Stimulated activated naive CD8-positive, alpha-beta T cell treated with anti-CD3 and anti-CD28 coated beads, Interleukin-15, amount 100 ng/mL, for 72 hours (primary cell): ENCODE measurements around the gene TRIM38.
"Not testable (repeated sequence)": the region's sequence is repeated elsewhere in the genome, so short reads cannot be mapped to it uniquely, and the experiment has no call there.

Experiments used
- ATAC-seq: fragments of 150-1000 bp; cut with Tn5 transposase; 2 replicates; pipeline ENCODE4 v1.10.0; 2021; ENCODE audit warnings: mild to moderate bottlenecking, moderate library complexity
- DNase-seq, 2 donors: peaks; one replicate each; pipeline ENCODE4 v3.0.0; 2021 to 2022
- H3K27ac Mint-ChIP-seq, 2 donors: one replicate each; pipeline ENCODE4 v1.8.0; 2022; ENCODE audit warnings: mild to moderate bottlenecking in 2 of 2, mixed read lengths in 2 of 2, moderate library complexity in 2 of 2
- H3K27me3 Mint-ChIP-seq: one replicate; pipeline ENCODE4 v1.8.0; 2022; ENCODE audit warnings: mixed read lengths
- H3K4me1 Mint-ChIP-seq: one replicate; pipeline ENCODE4 v1.8.0; 2022; ENCODE audit warnings: mild to moderate bottlenecking, mixed read lengths
- H3K4me3 Mint-ChIP-seq, 2 donors: one replicate each; pipeline ENCODE4 v1.8.0; 2022; ENCODE audit warnings: mild to moderate bottlenecking in 2 of 2, mixed read lengths in 2 of 2, moderate library complexity in 1 of 2
- H3K9me3 Mint-ChIP-seq, 2 donors: one replicate each; pipeline ENCODE4 v1.8.0; 2022; ENCODE audit warnings: mixed read lengths in 2 of 2

The TRIM38 gene

GRCh38 chr6:26000366-26001144, 38.0 kb downstream of the TRIM38 start:
- H3K9me3 Mint-ChIP-seq = no peaks in the 10 kb centered on the region
- no peaks in the 10 kb centered on the region for H3K4me1 Mint-ChIP-seq
- DNase-seq (no peak), ATAC-seq (no peak)
- no peak overlapping the region for H3K27ac Mint-ChIP-seq
- H3K4me3 Mint-ChIP-seq = no peak overlapping the region
- H3K27me3 Mint-ChIP-seq = no peaks in the 10 kb centered on the region

- DNase-seq (no peak), ATAC-seq (no peak)
- no peaks in the 10 kb centered on the region for H3K9me3 Mint-ChIP-seq
- no peaks in the 10 kb centered on the region for H3K4me1 Mint-ChIP-seq
- no peak overlapping the region for H3K27ac Mint-ChIP-seq
- no peak overlapping the region for H3K4me3 Mint-ChIP-seq
- no peaks in the 10 kb centered on the region for H3K27me3 Mint-ChIP-seq
These were observed 40.6 kb downstream of the TRIM38 start for GRCh38 chr6:26003102-26003694.

GRCh38 chr6:26006086-26006939, 43.7 kb downstream of the TRIM38 start:
- Mint-ChIP-seq H3K27ac (peak overlapping the region; percentile 35 to 86), H3K4me3 (no peak overlapping the region), H3K9me3 (no peaks in the 10 kb centered on the region), H3K4me1 (no peaks in the 10 kb centered on the region), H3K27me3 (no peaks in the 10 kb centered on the region)
- ATAC-seq (no peak), DNase-seq (no peak)

- H3K27ac Mint-ChIP-seq = peak overlapping the region in 1 of 2 donors; percentile 65
- DNase-seq, H3K4me1 Mint-ChIP-seq, H3K27me3 Mint-ChIP-seq, H3K9me3 Mint-ChIP-seq, H3K4me3 Mint-ChIP-seq, ATAC-seq: not testable (repeated sequence)
These were observed 44.3 kb downstream of the TRIM38 start for GRCh38 chr6:26006940-26007305.

- H3K27me3 Mint-ChIP-seq = no peaks in the 10 kb centered on the region
- H3K9me3 Mint-ChIP-seq = no peaks in the 10 kb centered on the region
- no peak for DNase-seq
- no peaks in the 10 kb centered on the region for H3K4me1 Mint-ChIP-seq
- ATAC-seq = no peak
- H3K27ac Mint-ChIP-seq = no peak overlapping the region
- no peak overlapping the region for H3K4me3 Mint-ChIP-seq
These were observed 45.9 kb downstream of the TRIM38 start for GRCh38 chr6:26008470-26008869.

GRCh38 chr6:26009817-26010216, 47.2 kb downstream of the TRIM38 start:
- H3K9me3 Mint-ChIP-seq = no peaks in the 10 kb centered on the region
- H3K27ac Mint-ChIP-seq = no peak overlapping the region
- H3K27me3 Mint-ChIP-seq = no peaks in the 10 kb centered on the region
- ATAC-seq (no peak), DNase-seq (no peak)
- H3K4me1 Mint-ChIP-seq = no peaks in the 10 kb centered on the region
- no peak overlapping the region for H3K4me3 Mint-ChIP-seq

GRCh38 chr6:26012061-26012460, 49.5 kb downstream of the TRIM38 start:
- H3K9me3 Mint-ChIP-seq = no peaks in the 10 kb centered on the region
- no peak overlapping the region for H3K4me3 Mint-ChIP-seq
- H3K27ac Mint-ChIP-seq = no peak overlapping the region
- ATAC-seq (no peak), DNase-seq (no peak)
- no peaks in the 10 kb centered on the region for H3K27me3 Mint-ChIP-seq
- H3K4me1 Mint-ChIP-seq = peaks cover 5% of the 10 kb centered on the region

GRCh38 chr6:26014386-26014785, 51.8 kb downstream of the TRIM38 start:
- not testable (repeated sequence) for H3K27ac Mint-ChIP-seq, H3K9me3 Mint-ChIP-seq, ATAC-seq, H3K27me3 Mint-ChIP-seq, DNase-seq, H3K4me3 Mint-ChIP-seq
- H3K4me1 Mint-ChIP-seq = peaks cover 22% of the 10 kb centered on the region

GRCh38 chr6:26016245-26016962, 53.8 kb downstream of the TRIM38 start:
- Mint-ChIP-seq H3K27me3 (no peaks in the 10 kb centered on the region), H3K27ac (no peak overlapping the region), H3K4me1 (peaks cover 37% of the 10 kb centered on the region), H3K9me3 (peaks cover 0 to 6% of the 10 kb centered on the region in 2 donors), H3K4me3 (peak overlapping the region; percentile 79 to 88)
- ATAC-seq = no peak
- DNase-seq = no peak

GRCh38 chr6:26016963-26017631, 54.5 kb downstream of the TRIM38 start:
- H3K9me3 Mint-ChIP-seq = peaks cover 0 to 6% of the 10 kb centered on the region in 2 donors
- DNase-seq (no peak), ATAC-seq (no peak)
- H3K4me1 Mint-ChIP-seq = peaks cover 43% of the 10 kb centered on the region
- H3K27ac Mint-ChIP-seq = peak overlapping the region; percentile 76 to 94
- peak overlapping the region; percentile 79 to 88 for H3K4me3 Mint-ChIP-seq
- no peaks in the 10 kb centered on the region for H3K27me3 Mint-ChIP-seq

GRCh38 chr6:26017632-26017966, 55.0 kb downstream of the TRIM38 start:
- H3K4me1 Mint-ChIP-seq = peaks cover 47% of the 10 kb centered on the region
- H3K27ac Mint-ChIP-seq = peak overlapping the region; percentile 76 to 94
- DNase-seq = peak; percentile 87 to 89
- ATAC-seq = peak; percentile 46
- H3K27me3 Mint-ChIP-seq = no peaks in the 10 kb centered on the region
- H3K9me3 Mint-ChIP-seq = peaks cover 0 to 6% of the 10 kb centered on the region in 2 donors
- H3K4me3 Mint-ChIP-seq = peak overlapping the region; percentile 79 to 88

- peaks cover 55% of the 10 kb centered on the region for H3K4me1 Mint-ChIP-seq
- H3K9me3 Mint-ChIP-seq = peaks cover 0 to 6% of the 10 kb centered on the region in 2 donors
- no peak for DNase-seq
- no peak for ATAC-seq
- H3K27me3 Mint-ChIP-seq = no peaks in the 10 kb centered on the region
- H3K27ac Mint-ChIP-seq = peak overlapping the region; percentile 94 to 100
- peak overlapping the region; percentile 96 to 97 for H3K4me3 Mint-ChIP-seq
These were observed 56.7 kb downstream of the TRIM38 start for GRCh38 chr6:26019261-26019830.

GRCh38 chr6:26019967-26020328, 57.3 kb downstream of the TRIM38 start:
- H3K27me3 Mint-ChIP-seq = no peaks in the 10 kb centered on the region
- no peak for DNase-seq
- no peak for ATAC-seq
- peak overlapping the region; percentile 100 for H3K27ac Mint-ChIP-seq
- peak overlapping the region; percentile 96 to 97 for H3K4me3 Mint-ChIP-seq
- peaks cover 55% of the 10 kb centered on the region for H3K4me1 Mint-ChIP-seq
- H3K9me3 Mint-ChIP-seq = peaks cover 0 to 6% of the 10 kb centered on the region in 2 donors

GRCh38 chr6:26020329-26021000, 57.9 kb downstream of the TRIM38 start:
- DNase-seq = peak; percentile 87 to 89
- Mint-ChIP-seq H3K4me1 (peaks cover 60% of the 10 kb centered on the region), H3K4me3 (peak overlapping the region; percentile 96 to 97), H3K27me3 (no peaks in the 10 kb centered on the region), H3K27ac (peak overlapping the region; percentile 100), H3K9me3 (peaks cover 0 to 6% of the 10 kb centered on the region in 2 donors)
- ATAC-seq = peak; percentile 55
